CD14-positive monocyte (primary cell): ENCODE data around the gene METTL24. TPM values are rescaled to one million over a fixed set of nuclear protein-coding genes. Genes with fewer than 3 reads are reported as not detected.

Source experiments
- DNase-seq, 3 donors: peaks; one replicate each; pipeline ENCODE4 v3.0.0-alpha.2; 2011 to 2022
- H2AFZ ChIP-seq: 2 replicates; pipeline ENCODE4 v1.6.0; 2012; ENCODE audit warnings: mild to moderate bottlenecking, low read depth, low read length, inconsistent platforms; ENCODE audit not compliant: insufficient read depth, poor library complexity, severe bottlenecking
- H3K27ac ChIP-seq, 2 donors: 1 replicate in 1 of 2; 2 replicates in 1 of 2; pipeline ENCODE4 v1.5.1; 2012 to 2013; ENCODE audit warnings: low read length in 2 of 2, control low read depth in 1 of 2, inconsistent platforms in 1 of 2, low read depth in 1 of 2, mild to moderate bottlenecking in 1 of 2
- H3K27me3 ChIP-seq, 2 donors: one replicate each; pipeline versions ENCODE4 v1.6.0 to v1.6.1; 2011 to 2013; ENCODE audit warnings: low read length in 2 of 2; ENCODE audit not compliant: control insufficient read depth in 2 of 2, insufficient read depth in 2 of 2
- H3K36me3 ChIP-seq, 2 donors: replicated peaks in 1 of 2; 1 replicate in 1 of 2; 2 replicates in 1 of 2; pipeline versions ENCODE4 v1.5.1 to v1.6.1; 2012 to 2013; ENCODE audit warnings: low read length in 2 of 2, control low read depth in 1 of 2, inconsistent platforms in 1 of 2, mild to moderate bottlenecking in 1 of 2; ENCODE audit not compliant: insufficient read depth in 2 of 2, control insufficient read depth in 1 of 2
- H3K4me1 ChIP-seq, 2 donors: 1 replicate in 1 of 2; 2 replicates in 1 of 2; pipeline versions ENCODE4 v1.5.1 to v1.6.1; 2012 to 2013; ENCODE audit warnings: low read length in 2 of 2, control low read depth in 1 of 2, inconsistent platforms in 1 of 2, mild to moderate bottlenecking in 1 of 2, moderate library complexity in 1 of 2; ENCODE audit not compliant: insufficient read depth in 2 of 2, control insufficient read depth in 1 of 2
- H3K4me2 ChIP-seq: replicated peaks from 2 replicates; pipeline ENCODE3; 2012; ENCODE audit warnings: low read length, moderate library complexity, mild to moderate bottlenecking; ENCODE audit not compliant: poor library complexity, severe bottlenecking; ENCODE audit errors: extremely low read depth
- H3K4me3 ChIP-seq, 3 experiments: fragments of 200-600 bp in 1 of 3; sonication (generic) in 1 of 3; replicated peaks in 1 of 3; 1 replicate in 2 of 3; 2 replicates in 1 of 3; pipeline ENCODE4 v1.5.1; 2011 to 2013; ENCODE audit warnings: low read length in 3 of 3, mild to moderate bottlenecking in 3 of 3, control low read depth in 2 of 3, low read depth in 2 of 3, inconsistent platforms in 1 of 3, moderate library complexity in 1 of 3
- H3K79me2 ChIP-seq: 2 replicates; pipeline ENCODE4 v1.6.0; 2012; ENCODE audit warnings: mild to moderate bottlenecking, control low read depth, inconsistent platforms, low read length, moderate library complexity; ENCODE audit not compliant: insufficient read depth
- H3K9ac ChIP-seq: 2 replicates; pipeline ENCODE4 v1.6.0; 2017; ENCODE audit warnings: low read length, mild to moderate bottlenecking; ENCODE audit not compliant: insufficient read depth, poor library complexity, severe bottlenecking
- H3K9me3 ChIP-seq, 2 donors: replicated peaks in 1 of 2; 1 replicate in 1 of 2; 2 replicates in 1 of 2; pipeline versions ENCODE4 v1.5.1 to v1.6.1; 2012 to 2013; ENCODE audit warnings: low read length in 2 of 2, control low read depth in 1 of 2; ENCODE audit not compliant: control insufficient read depth in 1 of 2, insufficient read depth in 1 of 2
- H4K20me1 ChIP-seq: 2 replicates; pipeline ENCODE4 v1.6.0; 2012; ENCODE audit warnings: mild to moderate bottlenecking, low read length, control low read depth, moderate library complexity; ENCODE audit not compliant: insufficient read depth
- H3K27ac Mint-ChIP-seq, 7 donors: one replicate each; pipeline ENCODE4 v1.8.0; 2020; ENCODE audit warnings: mild to moderate bottlenecking in 7 of 7, mixed read lengths in 7 of 7, moderate library complexity in 6 of 7, inconsistent platforms in 2 of 7
- H3K27me3 Mint-ChIP-seq, 3 donors: one replicate each; pipeline ENCODE4 v1.8.0; 2021 to 2022; ENCODE audit warnings: low read depth in 3 of 3, mild to moderate bottlenecking in 3 of 3, mixed read lengths in 3 of 3, moderate library complexity in 3 of 3, inconsistent platforms in 1 of 3
- H3K36me3 Mint-ChIP-seq, 2 donors: one replicate each; pipeline ENCODE4 v1.8.0; 2020; ENCODE audit warnings: mixed read lengths in 2 of 2, inconsistent platforms in 1 of 2, mild to moderate bottlenecking in 1 of 2
- H3K4me1 Mint-ChIP-seq: one replicate; pipeline ENCODE4 v1.8.0; 2020; ENCODE audit warnings: mild to moderate bottlenecking, mixed read lengths
- H3K4me3 Mint-ChIP-seq, 2 donors: one replicate each; pipeline ENCODE4 v1.8.0; 2020; ENCODE audit warnings: mild to moderate bottlenecking in 2 of 2, mixed read lengths in 2 of 2, moderate library complexity in 1 of 2
- H3K9me3 Mint-ChIP-seq, 7 donors: one replicate each; pipeline ENCODE4 v1.8.0; 2020 to 2022; ENCODE audit warnings: mixed read lengths in 7 of 7, mild to moderate bottlenecking in 6 of 7, moderate library complexity in 6 of 7, inconsistent platforms in 2 of 7
- WGBS: methylation state at CpG from one replicate; pipeline ENCODE4 v1.1.5; 2013; ENCODE audit warnings: missing lambda C conversion rate; ENCODE audit not compliant: insufficient coverage; 5-methylcytosine and 5-hydroxymethylcytosine counted together
- intact Hi-C, 2 donors: fragments of 100-400 bp; cut with micrococcal nuclease; formaldehyde crosslinking; loops; one replicate each; pipeline versions ENCODE4 v1.15.0 to v1.15.1; 2023
- polyA plus RNA-seq, 3 donors: library from polyadenylated mRNA; depleted of rRNA in 1 of 3; unstranded in 2 of 3; stranded (reverse) in 1 of 3; fragments of 300-500 nt in 2 of 3; fragments of >200 nt in 1 of 3; fragmentation: Illumina TruSeq in 2 of 3; gene quantifications; 1 replicate in 2 of 3; 2 replicates in 1 of 3; pipeline ENCODE4 v1.2.3, GENCODE V29; 2012 to 2021
- TF ChIP-seq, protein P1 (sequence below): fragments of 200-600 bp; IDR thresholded peaks from one replicate; pipeline ENCODE4 v1.8.0; 2022; ENCODE audit warnings: antibody characterized with exemption, mild to moderate bottlenecking

METTL24 gene
- polyA plus RNA-seq, 3 donors = not detected

DNA sequence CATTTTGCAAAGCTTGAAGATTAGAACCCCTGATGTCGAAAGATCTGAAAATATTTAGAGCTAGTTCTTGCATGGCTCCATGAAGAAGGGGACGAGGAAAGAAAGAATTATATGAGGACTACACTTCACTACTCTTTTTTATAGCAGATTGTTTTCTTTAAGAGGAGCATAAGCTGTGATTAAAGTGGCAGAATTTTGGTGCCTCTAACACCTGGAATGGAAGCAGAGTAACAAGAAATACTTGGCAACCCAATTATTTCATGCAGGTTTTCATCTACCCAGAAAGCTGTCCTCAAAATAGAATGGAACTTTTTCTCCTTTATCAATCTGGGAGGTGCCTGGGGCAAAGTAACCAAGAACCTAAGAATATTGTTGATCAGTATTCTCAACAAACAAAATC is 4.0 kb downstream of the METTL24 start:
- Histone ChIP-seq H3K36me3 (no peaks in the 10 kb centered on the region), H3K9me3 (peaks cover 0 to 14% of the 10 kb centered on the region in 2 donors), H4K20me1 (no peaks in the 10 kb centered on the region), H3K4me1 (peaks cover 3 to 12% of the 10 kb centered on the region in 2 donors), H3K9ac (no peak overlapping the region), H2AFZ (no peak overlapping the region), H3K27me3 (peaks cover 25 to 31% of the 10 kb centered on the region in 2 donors), H3K79me2 (no peaks in the 10 kb centered on the region), H3K27ac (no peak overlapping the region), H3K4me3 (no peak overlapping the region), H3K4me2 (no peak overlapping the region)
- peaks cover 18% of the 10 kb centered on the region for H3K4me1 Mint-ChIP-seq
- no CpG with 5 or more reads among the region's 2 CpGs for whole genome bisulfite sequencing
- no peak for DNase-seq
- H3K9me3 Mint-ChIP-seq = peaks cover 0 to 6% (median 3%) of the 10 kb centered on the region in 7 donors
- H3K4me3 Mint-ChIP-seq = no peak overlapping the region
- no peak overlapping the region for H3K27ac Mint-ChIP-seq
- H3K36me3 Mint-ChIP-seq = peaks cover 0 to 4% of the 10 kb centered on the region in 2 donors
- peaks cover 25 to 32% (median 26%) of the 10 kb centered on the region in 3 donors for H3K27me3 Mint-ChIP-seq
- intact Hi-C loops = no loop called here
- TF ChIP-seq, protein P1, sequence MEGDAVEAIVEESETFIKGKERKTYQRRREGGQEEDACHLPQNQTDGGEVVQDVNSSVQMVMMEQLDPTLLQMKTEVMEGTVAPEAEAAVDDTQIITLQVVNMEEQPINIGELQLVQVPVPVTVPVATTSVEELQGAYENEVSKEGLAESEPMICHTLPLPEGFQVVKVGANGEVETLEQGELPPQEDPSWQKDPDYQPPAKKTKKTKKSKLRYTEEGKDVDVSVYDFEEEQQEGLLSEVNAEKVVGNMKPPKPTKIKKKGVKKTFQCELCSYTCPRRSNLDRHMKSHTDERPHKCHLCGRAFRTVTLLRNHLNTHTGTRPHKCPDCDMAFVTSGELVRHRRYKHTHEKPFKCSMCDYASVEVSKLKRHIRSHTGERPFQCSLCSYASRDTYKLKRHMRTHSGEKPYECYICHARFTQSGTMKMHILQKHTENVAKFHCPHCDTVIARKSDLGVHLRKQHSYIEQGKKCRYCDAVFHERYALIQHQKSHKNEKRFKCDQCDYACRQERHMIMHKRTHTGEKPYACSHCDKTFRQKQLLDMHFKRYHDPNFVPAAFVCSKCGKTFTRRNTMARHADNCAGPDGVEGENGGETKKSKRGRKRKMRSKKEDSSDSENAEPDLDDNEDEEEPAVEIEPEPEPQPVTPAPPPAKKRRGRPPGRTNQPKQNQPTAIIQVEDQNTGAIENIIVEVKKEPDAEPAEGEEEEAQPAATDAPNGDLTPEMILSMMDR = no peak

DNA sequence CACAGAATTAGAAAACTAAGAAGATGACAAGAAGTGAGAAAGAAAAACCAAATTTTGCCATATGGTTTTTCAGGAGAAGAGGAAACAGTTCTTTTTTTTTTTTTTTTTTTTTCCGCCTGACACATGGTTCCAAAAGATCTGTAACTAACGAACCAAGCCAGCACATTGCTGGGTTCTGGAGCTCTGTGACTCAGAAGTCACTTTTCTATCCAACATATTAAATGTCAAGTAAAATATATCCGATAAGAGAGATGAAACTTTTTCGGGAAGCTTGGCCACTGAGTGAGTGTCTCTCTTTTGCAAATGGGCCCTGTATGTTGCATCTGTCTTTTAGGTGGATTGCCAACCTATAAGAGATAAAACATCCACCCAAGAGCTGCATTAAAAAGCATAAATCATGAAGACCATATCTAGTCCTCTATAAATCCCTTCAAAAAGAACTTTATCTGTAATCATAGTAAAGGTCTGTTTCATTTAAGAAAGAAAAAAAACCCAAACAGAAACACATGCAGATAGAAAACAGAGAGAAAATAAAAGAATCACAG is 4.6 kb downstream of the METTL24 start:
- H3K36me3 ChIP-seq = no peaks in the 10 kb centered on the region
- no peak overlapping the region for H3K4me2 ChIP-seq
- H3K79me2 ChIP-seq = no peaks in the 10 kb centered on the region
- H3K9me3 ChIP-seq = peaks cover 0 to 8% of the 10 kb centered on the region in 2 donors
- no peaks in the 10 kb centered on the region for H4K20me1 ChIP-seq
- H2AFZ ChIP-seq = no peak overlapping the region
- DNase-seq = no peak
- H3K4me3 ChIP-seq = no peak overlapping the region
- peaks cover 3 to 10% of the 10 kb centered on the region in 2 donors for H3K4me1 ChIP-seq
- Mint-ChIP-seq H3K27me3 (peaks cover 19 to 26% (median 20%) of the 10 kb centered on the region in 3 donors), H3K4me3 (no peak overlapping the region), H3K27ac (no peak overlapping the region), H3K9me3 (peaks cover 0 to 6% (median 3%) of the 10 kb centered on the region in 7 donors), H3K4me1 (peaks cover 13% of the 10 kb centered on the region), H3K36me3 (peaks cover 0 to 3% of the 10 kb centered on the region in 2 donors)
- H3K27me3 ChIP-seq = peaks cover 19 to 25% of the 10 kb centered on the region in 2 donors
- H3K9ac ChIP-seq = no peak overlapping the region
- TF ChIP-seq, protein P1 = no peak
- WGBS = no CpG with 5 or more reads among the region's 4 CpGs
- H3K27ac ChIP-seq = no peak overlapping the region
- intact Hi-C loops = no loop called here
